Activated gamma-delta T cell (primary cell): ENCODE data around the gene GDF15.

Source experiments
- DNase-seq: peaks from one replicate; lab custom pipeline; 2025; lab: John Stamatoyannopoulos, UW

The GDF15 gene

DNA sequence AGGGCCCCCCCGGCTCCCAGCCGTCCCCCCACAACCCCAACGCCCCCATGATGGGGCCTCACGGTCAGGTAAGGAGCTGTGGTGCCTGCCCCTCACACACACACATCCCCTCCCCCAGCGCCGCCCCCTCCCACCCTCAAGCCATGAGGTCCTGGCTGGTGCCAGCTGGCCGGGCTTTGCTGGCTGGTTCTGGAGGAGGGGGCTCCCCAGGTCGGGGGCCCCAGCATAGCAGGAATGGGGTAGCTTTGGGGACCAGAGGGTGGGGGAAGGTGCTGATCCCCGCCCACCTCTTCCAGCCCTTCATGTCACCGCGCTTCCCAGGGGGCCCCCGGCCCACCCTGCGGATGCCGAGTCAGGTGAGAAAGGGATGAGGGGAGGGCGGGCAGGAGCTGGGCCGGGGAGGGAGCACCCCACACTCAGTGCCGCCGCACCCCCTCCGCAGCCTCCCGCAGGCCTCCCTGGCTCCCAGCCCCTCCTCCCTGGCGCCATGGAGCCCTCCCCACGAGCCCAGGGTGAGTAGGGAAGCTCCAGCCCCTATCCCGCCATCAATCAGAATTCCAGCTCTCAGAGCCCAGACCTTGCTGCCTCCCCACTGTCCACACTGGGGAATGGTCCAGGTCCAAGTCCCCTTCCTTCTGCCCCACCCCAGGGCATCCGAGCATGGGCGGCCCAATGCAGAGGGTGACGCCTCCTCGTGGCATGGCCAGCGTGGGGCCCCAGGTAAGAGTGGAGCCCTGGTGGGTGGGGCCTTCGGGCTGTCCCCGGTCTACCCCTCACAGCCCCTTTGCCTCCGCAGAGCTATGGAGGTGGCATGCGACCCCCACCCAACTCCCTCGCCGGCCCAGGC, 45.6 kb downstream of the GDF15 start:
- DNase-seq, result no peak

DNA sequence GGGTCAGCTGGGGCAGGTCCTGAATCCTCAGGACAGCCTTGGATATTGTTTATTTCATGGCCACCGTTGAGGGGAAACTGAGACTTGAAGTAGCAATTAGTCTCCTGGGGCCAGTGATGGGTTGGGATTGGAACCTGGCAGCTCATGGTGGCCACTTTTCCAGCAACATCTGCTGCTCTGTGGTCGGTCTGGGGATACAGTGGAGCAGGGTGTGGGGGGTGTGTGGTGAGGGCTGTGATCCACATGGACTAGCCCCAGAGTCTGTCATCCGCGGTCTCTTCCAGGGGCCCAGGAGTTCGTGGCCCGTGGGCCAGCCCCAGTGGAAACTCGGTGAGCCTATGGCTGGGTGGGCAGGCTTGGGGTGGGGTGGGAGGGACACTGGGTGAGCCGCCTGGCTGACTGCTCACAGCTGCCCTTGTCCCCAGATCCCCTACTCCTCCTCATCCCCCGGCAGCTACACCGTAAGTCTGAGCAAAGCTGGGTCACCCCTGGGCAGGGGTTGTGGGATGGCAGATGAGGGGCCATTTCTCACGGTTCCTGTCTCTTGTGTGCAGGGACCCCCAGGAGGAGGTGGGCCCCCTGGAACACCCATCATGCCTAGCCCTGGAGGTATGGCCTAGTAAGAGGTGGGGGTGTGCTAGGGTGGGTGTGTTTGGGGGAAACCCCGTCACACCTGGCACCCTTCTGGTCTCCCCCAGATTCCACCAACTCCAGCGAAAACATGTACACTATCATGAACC, 46.5 kb downstream of the GDF15 start:
- DNase-seq, result no peak

DNA sequence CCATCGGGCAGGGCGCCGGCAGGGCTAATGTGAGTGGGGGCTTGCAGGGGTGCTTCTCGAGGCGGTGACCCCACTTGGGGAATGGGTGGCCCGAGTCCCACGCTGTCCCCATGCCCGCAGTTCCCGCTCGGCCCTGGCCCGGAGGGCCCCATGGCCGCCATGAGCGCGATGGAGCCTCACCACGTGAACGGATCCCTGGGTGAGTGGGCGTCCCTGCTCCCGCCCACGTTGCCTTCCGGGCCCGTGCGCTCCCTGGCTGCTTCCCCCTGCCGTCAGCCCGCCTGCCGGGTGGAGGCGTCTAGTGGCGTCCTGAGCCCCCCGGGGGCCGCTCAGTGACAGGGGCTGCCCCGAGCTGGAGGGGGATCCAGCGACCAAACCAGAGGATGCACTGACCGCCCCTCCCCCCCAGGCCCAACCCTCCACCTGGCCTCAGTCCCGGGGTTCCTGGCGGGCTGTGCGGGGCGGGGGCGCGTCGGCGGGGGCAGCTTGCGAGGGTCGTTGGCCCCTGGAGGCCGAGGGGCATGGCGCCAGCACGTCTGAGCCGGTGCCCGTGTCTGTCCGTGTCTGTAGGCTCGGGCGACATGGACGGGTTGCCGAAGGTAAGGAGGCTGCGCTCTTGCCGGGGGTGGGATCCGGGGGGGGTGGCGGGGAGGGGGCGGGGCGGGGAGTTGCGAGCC, 47.2 kb downstream of the GDF15 start:
- DNase-seq, result no peak

DNA sequence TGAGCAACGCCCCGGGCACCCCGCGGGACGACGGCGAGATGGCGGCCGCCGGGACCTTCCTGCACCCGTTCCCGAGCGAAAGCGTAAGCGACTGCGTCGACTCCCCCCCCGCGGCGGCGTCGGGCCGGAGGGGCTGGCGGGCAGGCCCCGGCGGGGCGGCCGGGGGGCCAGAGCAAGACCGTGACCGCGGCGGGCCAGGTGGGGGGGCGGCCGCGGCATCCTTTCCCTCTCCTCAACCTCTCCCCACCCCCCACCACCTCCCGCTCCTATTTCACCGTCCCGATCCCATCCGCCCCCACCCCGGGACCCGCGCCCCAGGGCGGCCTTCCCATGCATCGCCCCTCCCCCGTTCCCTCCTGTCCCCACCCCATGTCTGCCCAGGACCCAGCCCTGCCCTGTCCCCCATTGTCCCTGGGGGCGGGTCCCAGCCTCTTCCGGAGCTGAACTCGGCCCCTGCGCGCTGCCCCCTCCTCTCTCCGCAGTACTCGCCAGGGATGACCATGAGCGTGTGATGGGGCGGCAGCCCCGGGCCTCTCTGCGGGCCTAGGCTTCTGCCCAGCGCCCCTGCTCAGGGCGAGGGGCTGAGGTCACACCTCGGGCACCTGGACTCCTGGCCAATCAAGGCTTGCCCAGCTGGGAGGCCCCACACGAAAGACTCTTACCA, 47.9 kb downstream of the GDF15 start:
- no peak for DNase-seq

DNA sequence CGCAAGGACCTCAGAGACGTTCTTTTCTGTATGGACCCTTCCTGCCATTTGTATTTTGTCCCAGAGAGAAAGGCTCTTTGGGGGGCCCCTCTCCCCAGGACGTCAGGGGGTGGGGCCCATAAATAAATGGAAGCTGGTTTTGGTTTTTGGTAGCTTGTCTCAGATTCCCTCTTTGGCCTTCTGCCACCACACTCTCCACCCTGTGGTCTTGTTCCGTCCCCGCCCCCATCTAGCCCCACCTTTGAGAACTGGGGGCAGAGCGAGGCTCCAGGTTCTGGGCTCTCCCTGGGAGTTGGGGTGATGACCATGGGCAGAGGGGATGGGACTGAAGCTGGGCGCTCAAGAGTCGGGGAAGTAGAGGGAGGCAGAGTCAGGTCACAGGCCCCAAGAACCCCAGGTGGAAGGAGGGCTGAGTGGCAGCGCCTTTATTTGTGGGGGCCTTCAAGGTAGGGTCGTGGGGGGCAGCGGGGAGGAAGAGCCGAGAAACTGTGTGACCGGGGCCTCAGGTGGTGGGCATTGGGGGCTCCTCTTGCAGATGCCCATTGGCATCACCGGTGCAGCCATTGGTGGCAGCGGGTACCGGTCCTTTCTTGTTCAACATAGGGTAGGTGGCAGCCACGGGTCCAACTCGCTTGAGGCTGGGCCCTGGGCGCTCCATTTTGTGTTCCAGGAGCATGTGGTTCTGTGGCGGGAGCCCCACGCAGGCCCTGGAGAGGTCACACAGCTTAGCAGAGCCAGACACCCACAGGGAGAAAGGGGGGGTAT, 48.6 kb downstream of the GDF15 start:
- DNase-seq, result no peak

DNA sequence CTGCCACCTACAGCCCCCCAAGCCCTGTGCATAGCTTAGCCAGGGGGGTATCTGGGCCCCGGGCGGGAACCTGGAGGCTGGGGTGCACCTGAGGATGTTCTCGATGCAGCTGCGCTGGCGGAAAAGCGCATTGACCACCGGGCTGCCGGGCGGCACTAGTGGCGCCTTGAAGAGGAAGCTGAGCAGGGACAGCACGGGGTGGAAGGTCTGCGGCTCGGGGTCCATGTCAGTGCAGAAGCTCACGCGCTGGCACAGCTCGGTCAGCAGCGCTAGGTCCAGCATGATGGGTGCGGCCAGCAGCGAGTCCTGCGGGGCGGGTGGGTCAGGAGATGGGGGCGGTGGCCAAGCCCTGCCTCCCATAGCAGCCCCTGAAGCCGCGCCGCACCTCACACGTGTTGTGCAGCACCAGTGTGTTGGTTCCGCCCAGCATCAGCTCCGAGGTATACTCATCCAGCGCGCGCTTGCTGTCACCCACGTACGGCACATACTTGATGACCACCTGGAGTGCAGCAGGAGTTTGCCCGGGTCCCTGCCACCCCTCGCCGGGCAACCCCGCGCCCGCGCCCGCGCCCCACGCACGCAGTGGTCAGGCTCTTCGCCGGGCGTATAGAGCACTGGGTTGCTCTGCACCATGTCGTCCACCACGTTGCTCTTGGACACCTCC, 49.4 kb downstream of the GDF15 start:
- DNase-seq, result no peak

DNA sequence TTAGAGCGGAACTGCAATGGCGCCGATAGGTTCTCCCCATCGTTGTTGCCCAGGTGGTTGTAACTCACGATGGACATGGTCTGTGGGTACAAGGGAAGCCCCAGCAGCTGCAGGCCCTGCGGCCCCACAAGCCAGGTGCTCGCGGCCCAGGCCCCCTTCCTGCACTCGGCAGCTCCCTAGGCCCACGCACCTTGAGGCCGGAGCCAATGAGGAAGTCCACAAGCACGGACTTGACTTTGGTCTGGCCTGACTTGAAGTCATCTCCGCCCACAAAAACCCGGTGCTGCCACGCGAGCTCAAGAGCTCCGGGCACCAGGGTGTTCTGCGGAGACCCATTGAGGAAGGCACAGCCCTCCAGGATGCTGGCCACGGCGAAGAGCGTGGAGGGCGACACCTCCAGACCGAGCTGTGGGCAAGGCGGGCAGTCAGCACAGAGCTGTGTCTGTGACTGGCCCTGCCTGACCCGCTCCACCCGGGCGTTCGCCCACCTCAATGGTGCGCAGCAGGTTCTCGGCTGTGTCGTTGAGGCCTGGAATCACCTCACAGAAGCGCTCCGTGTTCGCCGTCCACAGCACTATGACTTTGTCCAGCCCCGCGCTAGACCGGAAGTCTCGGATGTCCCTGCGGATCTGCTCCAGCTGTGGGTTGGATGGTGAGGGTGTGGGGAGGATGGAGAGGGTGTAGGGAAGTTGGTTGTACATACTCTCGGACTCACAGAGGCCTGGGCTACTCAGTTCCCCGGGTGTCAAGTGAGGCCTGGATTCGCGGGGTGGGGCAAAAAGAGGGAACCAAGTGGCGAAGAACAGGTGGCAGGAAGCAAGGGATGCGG, 50.1 kb downstream of the GDF15 start:
- no peak for DNase-seq

DNA sequence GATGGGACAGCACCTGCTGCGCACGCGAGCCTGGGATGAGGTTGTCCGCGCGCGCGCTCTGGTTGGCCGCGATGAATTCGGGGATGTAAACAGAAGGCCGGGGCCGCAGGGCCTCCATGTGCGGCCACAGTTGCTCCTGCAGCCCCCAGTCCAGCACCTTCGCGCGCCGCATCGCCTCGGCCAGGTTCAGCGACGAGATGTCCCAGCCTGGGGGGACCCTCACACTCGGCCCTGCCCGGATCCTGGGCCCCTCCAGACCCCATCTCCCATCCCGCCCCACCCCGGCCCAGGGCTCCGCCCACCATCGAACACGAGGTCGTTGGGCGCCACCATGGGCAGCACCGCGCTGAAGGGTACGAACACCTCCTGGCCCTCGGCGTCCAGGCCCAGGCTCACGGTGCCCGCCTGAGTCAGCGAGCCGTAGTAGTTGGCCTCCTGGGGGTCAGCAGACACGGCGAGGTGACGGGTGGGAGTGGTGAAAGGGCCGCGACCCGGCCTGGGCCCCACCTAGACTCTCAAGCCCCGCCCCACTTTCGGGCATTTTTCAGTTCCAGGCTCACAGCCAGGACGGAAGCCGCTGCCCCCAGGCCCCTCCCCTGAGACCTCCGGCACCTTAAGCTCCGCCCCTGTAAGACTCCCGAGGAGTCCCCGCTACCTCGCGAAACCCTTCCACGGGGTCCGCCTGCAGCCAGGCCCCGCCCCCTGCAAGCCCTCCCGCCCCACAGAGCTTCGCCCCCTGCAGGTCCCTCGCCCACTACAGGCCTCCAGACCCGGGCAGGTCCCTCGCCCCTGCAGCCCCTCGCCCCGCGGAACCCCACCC, 50.9 kb downstream of the GDF15 start:
- peak; percentile 55 for DNase-seq

DNA sequence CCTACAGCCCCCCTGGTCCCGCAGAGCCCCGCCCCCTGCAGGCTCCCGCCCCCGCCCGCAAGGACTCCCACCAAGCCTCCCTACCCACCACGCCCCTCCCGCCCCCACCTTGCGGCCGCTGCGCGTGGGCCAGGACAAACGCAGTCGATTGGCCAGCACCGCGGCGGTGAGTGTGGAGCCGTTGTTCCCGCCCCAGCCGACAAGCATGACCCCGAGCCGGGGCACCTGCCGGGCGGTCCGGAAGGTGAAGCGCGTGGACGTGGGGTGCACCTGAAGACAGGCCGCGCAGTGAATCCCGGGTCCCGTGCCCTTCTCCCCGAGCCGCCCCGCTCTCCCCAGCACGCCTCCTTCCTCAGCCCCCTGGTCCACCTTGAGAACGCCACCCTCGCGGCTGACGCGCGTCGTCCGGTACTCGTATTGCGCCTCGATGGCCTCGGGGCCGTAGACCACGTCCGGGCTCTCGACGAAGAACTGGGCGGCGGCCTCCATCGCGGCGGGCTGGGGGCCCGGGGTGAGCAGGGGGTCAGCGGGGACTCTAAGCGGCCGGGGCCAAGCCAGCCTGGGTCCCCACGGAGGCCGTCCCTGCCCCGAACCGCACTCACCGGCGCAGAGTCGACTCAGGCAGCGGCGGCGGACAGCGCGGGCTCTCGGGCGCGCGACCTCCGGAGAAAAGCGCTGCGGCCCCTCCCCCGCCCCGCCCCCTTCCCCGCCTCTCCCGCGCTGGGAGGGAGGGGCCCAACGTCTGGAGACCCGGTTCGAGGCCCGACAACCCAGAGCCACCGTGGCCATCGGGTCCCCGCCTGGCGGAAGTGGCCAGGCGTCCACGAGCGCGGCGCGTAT, 51.8 kb downstream of the GDF15 start, which contains the start of gene ISYNA1:
ISYNA1 (minus strand) TSS at position 643 of the 840 bp plus-strand sequence; CDS start at position 489, 154 bp downstream.
- peak; percentile 58 for DNase-seq

DNA sequence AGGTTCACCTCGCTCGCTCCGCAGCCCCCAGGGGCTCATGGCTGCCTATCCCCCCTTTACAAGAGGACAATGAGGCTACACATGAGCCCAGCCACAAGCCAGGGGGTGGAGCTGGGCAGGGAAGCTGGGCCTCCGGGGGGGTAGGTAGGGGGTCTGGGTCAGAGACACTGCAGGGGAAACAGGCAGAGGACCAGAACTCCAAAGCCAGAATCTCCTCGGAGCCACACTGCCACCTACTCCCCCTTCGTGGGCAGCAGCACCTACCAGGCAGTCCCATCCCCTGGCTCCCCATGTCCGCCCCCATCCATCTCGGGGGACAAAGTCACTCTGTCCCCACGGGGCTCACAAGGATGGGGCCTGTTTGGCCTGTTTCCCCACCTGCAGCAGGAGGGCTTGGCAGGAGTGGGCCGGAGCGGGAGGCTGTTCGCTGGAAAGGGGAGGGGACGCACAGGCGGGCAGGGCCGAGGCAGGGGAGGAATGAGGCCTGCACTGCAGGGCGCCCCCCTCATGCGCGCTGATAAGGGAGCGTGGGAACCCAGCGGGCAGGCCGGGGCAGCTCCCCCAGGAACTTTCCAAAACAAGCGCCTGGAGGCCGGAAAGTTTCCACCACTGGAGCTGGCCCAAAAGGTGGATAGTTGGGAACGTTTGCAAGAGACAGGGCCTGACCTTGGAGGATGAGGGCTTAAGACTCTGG, 52.5 kb downstream of the GDF15 start:
- DNase-seq, result no peak
